PC-3 (cell line): ENCODE results near the gene RREB1. TPM values are rescaled to one million over a fixed set of nuclear protein-coding genes. Genes with fewer than 3 reads are reported as not detected.

Experiments
- ATAC-seq: fragments of 200-7000 bp; cut with Tn5 transposase; 2 replicates; pipeline ENCODE4 v1.9.1; 2020; ENCODE audit warnings: mild to moderate bottlenecking, moderate library complexity
- BruUV-seq: library from RNA; stranded (reverse); fragments of 400-500 nt; replicated peaks from 2 replicates; lab custom pipeline; 2021; lab: Mats Ljungman, UMichigan
- CTCF ChIA-PET: fragments of 300-600 bp; sonication (Branson Sonifier 250); formaldehyde crosslinking; loops from one replicate; lab custom pipeline; 2022; ENCODE audit warnings: antibody characterized with exemption; lab: Charles Lee
- POLR2A ChIA-PET: fragments of 300-600 bp; sonication (Branson Sonifier 250); formaldehyde crosslinking; loops from one replicate; lab custom pipeline; 2022; ENCODE audit warnings: antibody characterized with exemption; ENCODE audit not compliant: unreplicated experiment; lab: Charles Lee
- DNase-seq: peaks from one replicate; pipeline ENCODE4 v3.0.0-alpha.2; 2015
- H2AFZ ChIP-seq: fragments of 300-600 bp; sonication (generic); 2 replicates; pipeline ENCODE4 v1.6.0; 2016; ENCODE audit warnings: antibody characterized with exemption, low read length
- H3F3A ChIP-seq: fragments of 300-600 bp; sonication (generic); one replicate; pipeline ENCODE4 v1.6.0; 2017; ENCODE audit warnings: antibody characterized with exemption, low read length, control low read depth, mild to moderate bottlenecking; ENCODE audit not compliant: unreplicated experiment
- H3K27ac ChIP-seq: fragments of 300-600 bp; sonication (generic); 2 replicates; pipeline ENCODE4 v1.5.1; 2016; ENCODE audit warnings: mild to moderate bottlenecking, low read length
- H3K27me3 ChIP-seq: fragments of 300-600 bp; sonication (generic); 2 replicates; pipeline ENCODE4 v1.6.1; 2016; ENCODE audit warnings: low read length, mixed read lengths
- H3K36me3 ChIP-seq: fragments of 300-600 bp; sonication (generic); 2 replicates; pipeline ENCODE4 v1.6.1; 2016; ENCODE audit warnings: low read depth, mixed run types, low read length, mixed read lengths
- H3K4me1 ChIP-seq: fragments of 300-600 bp; sonication (generic); 2 replicates; pipeline ENCODE4 v1.5.1; 2016; ENCODE audit warnings: low read length; ENCODE audit not compliant: insufficient read depth
- H3K4me2 ChIP-seq: fragments of 300-600 bp; sonication (generic); 2 replicates; pipeline ENCODE4 v1.6.0; 2016; ENCODE audit warnings: low read length
- H3K4me3 ChIP-seq: fragments of 300-600 bp; sonication (generic); 2 replicates; pipeline ENCODE4 v1.5.1; 2016; ENCODE audit warnings: mild to moderate bottlenecking, low read length, mixed read lengths
- H3K79me2 ChIP-seq: fragments of 300-600 bp; sonication (generic); 2 replicates; pipeline ENCODE4 v1.6.1; 2017; ENCODE audit warnings: low read length, mixed read lengths
- H3K9ac ChIP-seq: fragments of 300-600 bp; sonication (generic); 2 replicates; pipeline ENCODE4 v1.6.0; 2016; ENCODE audit warnings: mild to moderate bottlenecking, low read length
- H3K9me2 ChIP-seq: fragments of 300-600 bp; sonication (generic); replicated peaks from 2 replicates; pipeline ENCODE4 v1.6.1; 2016; ENCODE audit warnings: mixed run types, low read length, mixed read lengths
- H3K9me3 ChIP-seq: fragments of 300-600 bp; sonication (generic); 2 replicates; pipeline ENCODE4 v1.6.1; 2016; ENCODE audit warnings: low read length, mixed read lengths
- H4K20me1 ChIP-seq: fragments of 300-600 bp; sonication (generic); 2 replicates; pipeline ENCODE4 v1.6.1; 2016; ENCODE audit warnings: low read length, mixed read lengths
- EZH2 ChIP-seq: fragments of 300-600 bp; sonication (generic); IDR thresholded peaks from one replicate; pipeline ENCODE4 v1.6.1; 2017; ENCODE audit warnings: antibody characterized with exemption, mild to moderate bottlenecking, low read length; ENCODE audit not compliant: unreplicated experiment
- EZH2phosphoT487 ChIP-seq: fragments of 300-600 bp; sonication (generic); IDR thresholded peaks from 2 replicates; pipeline ENCODE4 v1.6.1; 2018; ENCODE audit warnings: mild to moderate bottlenecking, antibody characterized with exemption, low read length, borderline replicate concordance
- intact Hi-C: fragments of 100-400 bp; cut with micrococcal nuclease; formaldehyde crosslinking; loops from 2 replicates; pipeline ENCODE4 v1.9.0; 2023
- total RNA-seq: library from RNA; depleted of rRNA; stranded (reverse); fragments of >200 nt; gene quantifications from 2 replicates; pipeline ENCODE4 v1.2.3, GENCODE V29; 2014
- TF ChIP-seq, protein P1 (sequence below): fragments of 300-600 bp; sonication (generic); conservative IDR thresholded peaks from 2 replicates; pipeline ENCODE4 v1.5.1; 2017; ENCODE audit warnings: antibody characterized with exemption, low read depth, mild to moderate bottlenecking, low read length

The RREB1 gene
- total RNA-seq, 1 experiment from 2014 or later = 26.0 TPM

DNA sequence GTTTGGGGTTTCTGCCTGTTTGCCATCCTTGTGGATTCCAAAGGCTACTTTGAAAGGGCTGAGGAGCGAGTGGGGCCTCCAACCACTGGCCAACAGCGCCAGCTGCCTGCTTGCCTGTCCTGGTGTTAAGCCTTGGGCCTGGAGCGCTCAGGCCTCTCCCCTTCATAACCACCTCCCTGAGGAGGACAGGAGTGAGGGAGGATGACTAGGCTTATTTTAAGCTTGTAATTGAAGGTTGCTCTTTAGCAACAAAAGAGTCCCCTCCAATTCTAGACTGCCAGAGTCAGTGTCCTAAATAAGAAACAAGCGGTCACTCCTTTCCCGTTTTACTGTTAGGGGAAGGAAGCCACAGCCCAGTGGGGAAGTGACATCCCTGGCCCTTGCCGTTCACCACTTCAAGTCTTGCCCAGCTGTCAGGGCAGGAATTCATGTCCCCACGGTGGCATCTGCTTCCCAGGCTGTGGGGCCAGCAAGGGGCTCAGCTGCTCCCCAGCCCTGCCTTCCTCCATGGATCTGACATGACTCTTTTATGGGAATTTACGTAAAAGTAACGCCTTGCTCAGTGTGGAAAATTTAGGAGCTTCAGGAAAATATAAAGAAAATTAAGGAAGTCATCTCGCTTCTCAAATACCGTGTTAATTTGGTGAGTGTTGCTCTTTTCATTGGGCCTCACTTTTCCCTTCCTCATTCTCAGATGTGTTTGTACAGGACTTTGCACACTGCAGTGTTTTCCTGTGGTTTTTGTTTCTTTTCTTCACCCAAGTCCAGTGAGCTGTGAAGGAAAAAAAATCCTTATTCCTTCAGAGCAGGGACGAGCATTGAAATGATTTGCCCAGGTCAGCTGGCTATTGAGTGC lies 147.4 kb downstream of the RREB1 start:
- Histone ChIP-seq H3F3A (no peaks in the 10 kb centered on the region), H3K36me3 (peaks cover 14% of the 10 kb centered on the region), H2AFZ (no peak overlapping the region), H3K9ac (no peak overlapping the region), H3K4me3 (no peak overlapping the region), H3K9me2 (no peaks in the 10 kb centered on the region), H3K79me2 (no peaks in the 10 kb centered on the region), H4K20me1 (no peaks in the 10 kb centered on the region), H3K4me1 (peaks cover 1% of the 10 kb centered on the region; the same call in 1 of the 2 replicates), H3K27ac (no peak overlapping the region), H3K9me3 (no peaks in the 10 kb centered on the region), H3K4me2 (no peak overlapping the region), H3K27me3 (no peaks in the 10 kb centered on the region)
- ChIA-PET POLR2A (interaction anchor here (0.6 kb wide), 1 partner anchor 547 kb away, joined by 3 read pairs; no protein-coding TSS in a partner anchor), CTCF (no interaction called here)
- no TSS peak for BruUV-seq
- TF ChIP-seq EZH2phosphoT487 (no peak), EZH2 (no peak)
- TF ChIP-seq, protein P1, sequence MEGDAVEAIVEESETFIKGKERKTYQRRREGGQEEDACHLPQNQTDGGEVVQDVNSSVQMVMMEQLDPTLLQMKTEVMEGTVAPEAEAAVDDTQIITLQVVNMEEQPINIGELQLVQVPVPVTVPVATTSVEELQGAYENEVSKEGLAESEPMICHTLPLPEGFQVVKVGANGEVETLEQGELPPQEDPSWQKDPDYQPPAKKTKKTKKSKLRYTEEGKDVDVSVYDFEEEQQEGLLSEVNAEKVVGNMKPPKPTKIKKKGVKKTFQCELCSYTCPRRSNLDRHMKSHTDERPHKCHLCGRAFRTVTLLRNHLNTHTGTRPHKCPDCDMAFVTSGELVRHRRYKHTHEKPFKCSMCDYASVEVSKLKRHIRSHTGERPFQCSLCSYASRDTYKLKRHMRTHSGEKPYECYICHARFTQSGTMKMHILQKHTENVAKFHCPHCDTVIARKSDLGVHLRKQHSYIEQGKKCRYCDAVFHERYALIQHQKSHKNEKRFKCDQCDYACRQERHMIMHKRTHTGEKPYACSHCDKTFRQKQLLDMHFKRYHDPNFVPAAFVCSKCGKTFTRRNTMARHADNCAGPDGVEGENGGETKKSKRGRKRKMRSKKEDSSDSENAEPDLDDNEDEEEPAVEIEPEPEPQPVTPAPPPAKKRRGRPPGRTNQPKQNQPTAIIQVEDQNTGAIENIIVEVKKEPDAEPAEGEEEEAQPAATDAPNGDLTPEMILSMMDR = no peak
- intact Hi-C loops = no loop called here
- ATAC-seq (no peak), DNase-seq (no peak)

DNA sequence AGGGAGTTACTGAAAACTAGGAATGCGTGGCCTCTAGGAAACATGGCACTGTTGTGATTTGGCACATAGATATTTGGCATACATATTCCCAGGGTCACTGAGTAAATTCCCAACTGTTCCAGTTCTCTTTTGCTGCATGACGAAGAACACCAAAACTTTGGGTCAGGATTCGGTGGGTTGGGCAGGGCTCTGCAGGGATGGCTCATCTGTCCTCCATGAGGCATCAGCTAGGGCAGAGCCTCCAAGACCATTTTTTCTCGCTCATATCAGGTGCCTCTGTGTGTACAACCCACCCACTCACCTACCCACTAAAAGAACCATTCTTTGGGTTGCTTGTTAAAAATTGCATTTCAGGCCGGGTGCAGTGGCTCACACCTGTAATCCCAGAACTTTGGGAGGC lies 148.2 kb downstream of the RREB1 start:
- H3K36me3 ChIP-seq = peaks cover 12% of the 10 kb centered on the region
- H2AFZ ChIP-seq = no peak overlapping the region
- no peaks in the 10 kb centered on the region for H3F3A ChIP-seq
- no peak overlapping the region for H3K9ac ChIP-seq
- no peaks in the 10 kb centered on the region for H4K20me1 ChIP-seq
- TF ChIP-seq EZH2 (no peak), EZH2phosphoT487 (no peak)
- TF ChIP-seq, protein P1 = no peak
- DNase-seq = no peak
- no peak overlapping the region for H3K4me2 ChIP-seq
- H3K27me3 ChIP-seq = no peaks in the 10 kb centered on the region
- H3K9me3 ChIP-seq = no peaks in the 10 kb centered on the region
- no peaks in the 10 kb centered on the region for H3K9me2 ChIP-seq
- ChIA-PET POLR2A (no interaction called here), CTCF (no interaction called here)
- no peak overlapping the region for H3K27ac ChIP-seq
- ATAC-seq = no peak
- intact Hi-C loops = no loop called here
- H3K79me2 ChIP-seq = no peaks in the 10 kb centered on the region
- no TSS peak for BruUV-seq
- no peak overlapping the region for H3K4me3 ChIP-seq
- H3K4me1 ChIP-seq = peaks cover 8% of the 10 kb centered on the region

DNA sequence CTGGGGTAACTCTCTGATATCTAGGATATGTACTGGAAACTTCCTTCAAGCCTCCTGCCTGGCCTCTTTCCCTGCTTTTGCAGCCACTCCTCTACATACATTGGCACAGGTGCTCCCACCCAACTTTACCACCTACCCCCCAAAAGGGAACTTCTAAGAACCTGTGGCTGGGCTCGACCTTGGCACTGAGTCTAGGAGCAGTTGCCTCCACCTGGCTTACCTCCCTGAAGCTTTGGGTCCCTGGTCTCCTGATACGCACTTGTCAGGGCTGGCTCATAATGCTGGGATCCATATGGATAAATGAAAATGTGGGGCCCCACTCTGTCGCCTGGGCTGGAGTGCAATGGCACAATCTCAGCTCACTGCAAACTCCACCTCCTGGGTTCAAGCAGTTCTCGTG lies 149.0 kb downstream of the RREB1 start:
- H3K4me3 ChIP-seq = no peak overlapping the region
- no peaks in the 10 kb centered on the region for H3K9me3 ChIP-seq
- no peaks in the 10 kb centered on the region for H3K79me2 ChIP-seq
- no peaks in the 10 kb centered on the region for H3F3A ChIP-seq
- no peaks in the 10 kb centered on the region for H3K9me2 ChIP-seq
- H3K27me3 ChIP-seq = no peaks in the 10 kb centered on the region
- ATAC-seq (no peak), DNase-seq (no peak)
- H3K4me2 ChIP-seq = no peak overlapping the region
- no peaks in the 10 kb centered on the region for H4K20me1 ChIP-seq
- H3K36me3 ChIP-seq = peaks cover 8% of the 10 kb centered on the region
- intact Hi-C loops = no loop called here
- H3K9ac ChIP-seq = no peak overlapping the region
- H3K4me1 ChIP-seq = peaks cover 11% of the 10 kb centered on the region
- CTCF ChIA-PET = no interaction called here
- no TSS peak for BruUV-seq
- POLR2A ChIA-PET = no interaction called here
- no peak overlapping the region for H2AFZ ChIP-seq
- TF ChIP-seq EZH2phosphoT487 = no peak
- H3K27ac ChIP-seq = no peak overlapping the region
